ENCODE measurements around the gene ADD1. TPM values are rescaled to one million over a fixed set of nuclear protein-coding genes. Genes with fewer than 3 reads are reported as not detected.

Gene ADD1
- total and polyA plus RNA-seq, 2 experiments from 2014 or later: 230 to 274 TPM

- no peak for TF ChIP-seq CTCF (IDR thresholded peaks at IDR 0.05; ENCODE audit: low read depth, low read length)
- no peaks in the 10 kb centered on the region for H3K9me3 ChIP-seq (ENCODE audit: low read depth)
- no peak overlapping the region for H3K4me3 ChIP-seq
- no peak for DNase-seq (ENCODE audit: low read depth in 1 of 2, low spot score in 1 of 2)
- no peak overlapping the region for H3K27ac ChIP-seq
- H3K36me3 ChIP-seq: no peaks in the 10 kb centered on the region
- no peaks in the 10 kb centered on the region for H3K4me1 ChIP-seq (ENCODE audit: low read depth)
- H3K27me3 ChIP-seq: no peaks in the 10 kb centered on the region
These were observed 19.8 kb upstream of the ADD1 start for GRCh38 chr4:2823671-2824328.

- Histone ChIP-seq H3K4me1 (ENCODE audit: low read depth) (no peaks in the 10 kb centered on the region), H3K36me3 (no peaks in the 10 kb centered on the region), H3K4me3 (no peak overlapping the region), H3K9me3 (ENCODE audit: low read depth) (no peaks in the 10 kb centered on the region), H3K27me3 (no peaks in the 10 kb centered on the region), H3K27ac (no peak overlapping the region)
- TF ChIP-seq CTCF (IDR thresholded peaks at IDR 0.05; ENCODE audit: low read depth, low read length): no peak
- DNase-seq (ENCODE audit: low read depth in 1 of 2, low spot score in 1 of 2): no peak
These were observed 19.3 kb upstream of the ADD1 start for GRCh38 chr4:2824329-2824835.

- Histone ChIP-seq H3K9me3 (ENCODE audit: low read depth) (no peaks in the 10 kb centered on the region), H3K27ac (no peak overlapping the region), H3K4me3 (no peak overlapping the region), H3K4me1 (ENCODE audit: low read depth) (no peaks in the 10 kb centered on the region), H3K36me3 (no peaks in the 10 kb centered on the region), H3K27me3 (no peaks in the 10 kb centered on the region)
- no peak for DNase-seq (ENCODE audit: low read depth in 1 of 2, low spot score in 1 of 2)
- TF ChIP-seq CTCF (IDR thresholded peaks at IDR 0.05; ENCODE audit: low read depth, low read length): no peak
These were observed 18.7 kb upstream of the ADD1 start for GRCh38 chr4:2824836-2825381.

- Histone ChIP-seq H3K4me3 (no peak overlapping the region), H3K27ac (no peak overlapping the region), H3K4me1 (ENCODE audit: low read depth) (no peaks in the 10 kb centered on the region), H3K27me3 (no peaks in the 10 kb centered on the region), H3K36me3 (no peaks in the 10 kb centered on the region), H3K9me3 (ENCODE audit: low read depth) (no peaks in the 10 kb centered on the region)
- no peak for DNase-seq (ENCODE audit: low read depth in 1 of 2, low spot score in 1 of 2)
- no peak for TF ChIP-seq CTCF (IDR thresholded peaks at IDR 0.05; ENCODE audit: low read depth, low read length)
These were observed 17.9 kb upstream of the ADD1 start for GRCh38 chr4:2825740-2826139.

- H3K4me1 ChIP-seq (ENCODE audit: low read depth): no peaks in the 10 kb centered on the region
- no peak overlapping the region for H3K4me3 ChIP-seq
- H3K27ac ChIP-seq: no peak overlapping the region
- TF ChIP-seq CTCF (IDR thresholded peaks at IDR 0.05; ENCODE audit: low read depth, low read length): no peak
- DNase-seq (ENCODE audit: low read depth in 1 of 2, low spot score in 1 of 2): no peak
- H3K36me3 ChIP-seq: no peaks in the 10 kb centered on the region
- no peaks in the 10 kb centered on the region for H3K9me3 ChIP-seq (ENCODE audit: low read depth)
- no peaks in the 10 kb centered on the region for H3K27me3 ChIP-seq
These were observed 16.4 kb upstream of the ADD1 start for GRCh38 chr4:2827071-2827873.
